H1 (cell line): Measurements from ENCODE around the gene ZNF697. TPM values are rescaled to one million over a fixed set of nuclear protein-coding genes. Genes with fewer than 3 reads are reported as not detected.

Experiments used
- CHD7 ChIP-seq: fragments of 300-600 bp; sonication (generic); IDR thresholded peaks from 2 replicates; pipeline ENCODE4 v1.7.1; 2012; ENCODE audit warnings: low read length, moderate library complexity, mild to moderate bottlenecking, inconsistent platforms; ENCODE audit not compliant: insufficient replicate concordance
- POLR2AphosphoS5 ChIP-seq: IDR thresholded peaks from 2 replicates; pipeline ENCODE4 v1.6.1; 2011; ENCODE audit warnings: low read depth, low read length
- SIX5 ChIP-seq: IDR thresholded peaks from 2 replicates; pipeline ENCODE4 v1.6.1; 2011; ENCODE audit warnings: mild to moderate bottlenecking, low read depth, low read length
- SRF ChIP-seq: IDR thresholded peaks from 2 replicates; pipeline ENCODE4 v1.6.1; 2011; ENCODE audit warnings: mild to moderate bottlenecking, low read depth, low read length, moderate library complexity
- polyA plus RNA-seq, 7 experiments: library from polyadenylated mRNA; depleted of rRNA in 3 of 7; stranded (reverse) in 5 of 7; unstranded in 2 of 7; fragments of >200 nt in 5 of 7; fragments of 200-250 nt in 2 of 7; gene quantifications; 1 replicate in 5 of 7; 2 replicates in 1 of 7; 4 replicates in 1 of 7; pipeline versions ENCODE4 v1.2.1 to v1.2.3, GENCODE V29; 2011 to 2013; ENCODE audit warnings: missing spikeins in 2 of 7, mixed read lengths in 2 of 7
- total RNA-seq: library from RNA; stranded (reverse); fragmentation: NEBNext Ultra II Directional; extraction: Animal tissue kit (Norgen Biotek cat#: 25700); gene quantifications from 2 replicates; pipeline ENCODE4 v1.2.1, GENCODE V29; 2021

Gene ZNF697
- total and polyA plus RNA-seq, 2 of the 8 experiments (the other 6 are each of a cell fraction or from before 2014, with no cell fraction given) = 5.6 to 18.3 TPM

DNA sequence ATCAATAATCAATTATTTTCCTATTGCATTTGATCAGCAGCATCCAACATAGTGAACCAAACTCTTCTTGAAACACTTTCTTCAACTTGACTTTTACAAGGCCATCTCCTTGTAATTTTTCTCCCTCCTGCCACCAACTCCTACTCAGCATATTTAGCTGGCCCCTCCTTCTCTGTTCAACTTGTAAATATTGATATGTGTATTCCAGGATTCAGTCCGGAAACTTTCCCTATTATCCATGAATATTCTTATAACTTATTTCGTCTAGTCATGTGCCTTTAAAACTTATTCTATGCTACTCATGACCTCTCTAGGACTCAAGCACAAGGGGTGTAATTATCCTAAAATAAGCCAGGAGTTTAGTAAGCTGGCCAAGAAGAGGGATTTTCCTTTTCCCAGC, 52.9 kb downstream of the ZNF697 start (continued):
- no peak for TF ChIP-seq CHD7
- no peak for TF ChIP-seq SRF
- TF ChIP-seq SIX5 = no peak
- no peak for TF ChIP-seq POLR2AphosphoS5
